ENCODE results near the gene ARHGAP6. TPM values are rescaled to one million over a fixed set of nuclear protein-coding genes. Genes with fewer than 3 reads are reported as not detected.

ARHGAP6 gene
- total RNA-seq, 1 experiment from 2014 or later, result 0.07 TPM

DNA sequence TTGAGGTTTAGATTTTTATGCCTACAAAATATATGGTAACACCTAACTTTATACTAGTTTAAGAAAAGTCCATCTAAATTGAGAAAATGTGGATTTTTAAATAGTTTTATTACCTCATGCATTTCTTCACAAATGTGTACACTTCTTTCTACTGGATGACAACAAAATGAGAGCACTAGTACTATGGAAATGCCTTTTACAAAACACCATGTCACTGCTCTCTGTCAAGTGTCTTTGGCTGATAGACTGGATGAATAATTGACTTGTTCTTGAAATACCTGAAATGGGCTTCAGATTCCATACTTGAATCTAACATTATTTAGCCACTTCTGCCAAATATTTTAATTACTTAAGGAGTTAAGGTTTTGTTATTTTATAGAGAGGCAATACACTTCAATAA, 323.0 kb downstream of the ARHGAP6 start:
- Mint-ChIP-seq H3K36me3 (ENCODE audit: insufficient read depth in 1 of 3, low read depth in 3 of 3) (peaks cover 0 to 4% (median 0%) of the 10 kb centered on the region in 3 experiments; a peak in 2 of 7 replicates), H3K9me3 (peaks cover 47 to 55% of the 10 kb centered on the region in 2 experiments), H3K27me3 (ENCODE audit: low read depth) (no peaks in the 10 kb centered on the region; the same call in none of the 2 replicates), H3K27ac (no peak overlapping the region), H3K4me3 (no peak overlapping the region), H3K4me1 (peaks cover 0 to 6% of the 10 kb centered on the region in 2 experiments; a peak in 2 of 4 replicates)
- Histone ChIP-seq H4K20me1 (ENCODE audit: control insufficient read depth, insufficient read depth, insufficient read length) (no peaks in the 10 kb centered on the region), H3K79me2 (ENCODE audit: insufficient read depth, low read length) (no peaks in the 10 kb centered on the region), H3K4ac (ENCODE audit: low read depth, low read length) (no peak overlapping the region), H3K4me2 (ENCODE audit: insufficient read depth, insufficient read length, low read length) (no peak overlapping the region), H3K27me3 (ENCODE audit: insufficient read depth, low read length) (no peaks in the 10 kb centered on the region), H2BK5ac (ENCODE audit: insufficient read length, low read length) (no peak overlapping the region), H3K79me1 (ENCODE audit: insufficient read depth, low read depth, low read length, poor library complexity, severe bottlenecking) (no peaks in the 10 kb centered on the region), H2AK5ac (ENCODE audit: insufficient read length, low read length) (no peak overlapping the region), H4K5ac (ENCODE audit: insufficient read length, low read depth, low read length) (no peak overlapping the region), H4K91ac (ENCODE audit: insufficient read length, low read depth, low read length) (no peak overlapping the region), H3K56ac (ENCODE audit: insufficient read length, low read depth, low read length) (no peak overlapping the region), H3K9me3 (ENCODE audit: control insufficient read depth, low read depth, low read length) (peaks cover 6% of the 10 kb centered on the region), H3K18ac (ENCODE audit: insufficient read length, low read depth, low read length) (no peak overlapping the region), H2BK12ac (ENCODE audit: insufficient read length, low read depth, low read length) (no peak overlapping the region), H3K4me1 (ENCODE audit: insufficient read depth, low read length) (peaks cover 3% of the 10 kb centered on the region; the same call in 1 of the 2 replicates), H3K23me2 (ENCODE audit: insufficient read length, low read depth, low read length, poor library complexity, severe bottlenecking) (no peaks in the 10 kb centered on the region), H3K14ac (ENCODE audit: insufficient read depth, low read length) (no peak overlapping the region), H4K8ac (replicated peaks; ENCODE audit: insufficient read length, low read depth, low read length) (no peak overlapping the region), H2BK120ac (ENCODE audit: low read depth, low read length, poor library complexity, severe bottlenecking) (no peak overlapping the region), H2BK15ac (ENCODE audit: low read depth, low read length) (no peak overlapping the region), H2AFZ (ENCODE audit: low read length) (no peak overlapping the region), H2BK20ac (ENCODE audit: low read depth, low read length, poor library complexity, severe bottlenecking) (no peak overlapping the region), H3K23ac (ENCODE audit: insufficient read length, low read depth, low read length) (no peak overlapping the region), H3K9ac (ENCODE audit: extremely low read depth, insufficient read length, low read length) (no peak overlapping the region), H3T11ph (ENCODE audit: low read length) (no peak overlapping the region), H3K27ac (ENCODE audit: insufficient read length, low read depth, low read length) (no peak overlapping the region)
- no peak for DNase-seq
- TF ChIP-seq, protein P1, sequence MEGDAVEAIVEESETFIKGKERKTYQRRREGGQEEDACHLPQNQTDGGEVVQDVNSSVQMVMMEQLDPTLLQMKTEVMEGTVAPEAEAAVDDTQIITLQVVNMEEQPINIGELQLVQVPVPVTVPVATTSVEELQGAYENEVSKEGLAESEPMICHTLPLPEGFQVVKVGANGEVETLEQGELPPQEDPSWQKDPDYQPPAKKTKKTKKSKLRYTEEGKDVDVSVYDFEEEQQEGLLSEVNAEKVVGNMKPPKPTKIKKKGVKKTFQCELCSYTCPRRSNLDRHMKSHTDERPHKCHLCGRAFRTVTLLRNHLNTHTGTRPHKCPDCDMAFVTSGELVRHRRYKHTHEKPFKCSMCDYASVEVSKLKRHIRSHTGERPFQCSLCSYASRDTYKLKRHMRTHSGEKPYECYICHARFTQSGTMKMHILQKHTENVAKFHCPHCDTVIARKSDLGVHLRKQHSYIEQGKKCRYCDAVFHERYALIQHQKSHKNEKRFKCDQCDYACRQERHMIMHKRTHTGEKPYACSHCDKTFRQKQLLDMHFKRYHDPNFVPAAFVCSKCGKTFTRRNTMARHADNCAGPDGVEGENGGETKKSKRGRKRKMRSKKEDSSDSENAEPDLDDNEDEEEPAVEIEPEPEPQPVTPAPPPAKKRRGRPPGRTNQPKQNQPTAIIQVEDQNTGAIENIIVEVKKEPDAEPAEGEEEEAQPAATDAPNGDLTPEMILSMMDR (conservative IDR thresholded peaks at IDR 0.05), result no peak

Data from H9 (cell line).